RWPE1 (cell line): ENCODE data around the gene NIPAL3.

Experiments used
- CTCF ChIA-PET: fragments of 350-600 bp; sonication (Branson Sonifier 250); formaldehyde crosslinking; extraction: SDS; loops from one replicate; lab custom pipeline; 2021; lab: Yijun Ruan, JAX
- POLR2A ChIA-PET: fragments of 400-600 bp; formaldehyde crosslinking; extraction: SDS; loops from one replicate; lab custom pipeline; 2020; ENCODE audit warnings: antibody characterized with exemption; ENCODE audit not compliant: low non-redundant PET; lab: Yijun Ruan, JAX
- DNase-seq: peaks from one replicate; pipeline ENCODE4 v3.0.0; 2012; ENCODE audit warnings: low spot score
- H3K27ac ChIP-seq: fragments of 450-650 bp; 2 replicates; pipeline ENCODE4 v1.5.1; 2017
- TF ChIP-seq, protein P1 (sequence below): fragments of 450-650 bp; conservative IDR thresholded peaks from 2 replicates; pipeline ENCODE4 v1.5.1; 2017; ENCODE audit warnings: low read depth, mild to moderate bottlenecking

The NIPAL3 gene

DNA sequence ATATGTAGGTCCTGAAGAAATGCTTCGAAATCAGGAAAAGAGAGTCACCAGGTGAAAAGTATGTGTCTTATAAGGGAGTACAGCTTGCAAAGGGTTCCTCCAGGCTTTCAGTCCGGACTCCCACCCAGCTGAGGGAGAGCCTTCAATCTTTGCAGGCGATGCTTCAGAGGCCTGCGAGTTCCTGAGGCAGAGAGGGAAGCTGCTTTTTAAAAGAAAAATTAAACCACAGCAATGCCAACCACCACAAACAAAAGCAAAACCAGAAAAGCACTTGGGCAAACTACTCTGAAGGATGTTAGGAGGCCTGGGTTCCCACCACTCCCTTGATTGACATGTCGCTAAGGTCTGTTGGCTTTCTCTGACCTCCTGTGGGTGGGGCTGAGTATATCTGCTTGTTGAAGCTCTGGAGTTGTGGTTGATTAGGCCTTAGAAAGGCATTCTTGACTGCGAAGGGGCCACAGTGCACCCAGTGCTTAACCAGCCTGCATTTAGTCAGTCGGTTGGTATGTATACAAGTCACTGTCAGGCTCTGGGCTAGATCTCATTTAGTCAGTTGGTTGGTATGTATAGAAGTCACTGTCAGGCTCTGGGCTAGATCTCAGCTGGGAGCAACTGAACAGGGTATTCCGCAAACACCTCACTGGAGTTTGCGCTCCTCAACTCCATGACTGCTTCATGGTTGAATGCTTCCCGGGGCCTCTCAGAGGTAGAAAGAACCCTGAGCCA lies 1.2 kb downstream of the NIPAL3 start:
- ChIA-PET CTCF (interaction anchor here (0.6 to 0.7 kb wide), 2 partner anchors 132 to 190 kb away, joined by 3 to 5 read pairs; no protein-coding TSS in a partner anchor), POLR2A (interaction anchor here (0.6 kb wide), 1 partner anchor 218 kb away, joined by 3 read pairs; no protein-coding TSS in a partner anchor)
- TF ChIP-seq, protein P1, sequence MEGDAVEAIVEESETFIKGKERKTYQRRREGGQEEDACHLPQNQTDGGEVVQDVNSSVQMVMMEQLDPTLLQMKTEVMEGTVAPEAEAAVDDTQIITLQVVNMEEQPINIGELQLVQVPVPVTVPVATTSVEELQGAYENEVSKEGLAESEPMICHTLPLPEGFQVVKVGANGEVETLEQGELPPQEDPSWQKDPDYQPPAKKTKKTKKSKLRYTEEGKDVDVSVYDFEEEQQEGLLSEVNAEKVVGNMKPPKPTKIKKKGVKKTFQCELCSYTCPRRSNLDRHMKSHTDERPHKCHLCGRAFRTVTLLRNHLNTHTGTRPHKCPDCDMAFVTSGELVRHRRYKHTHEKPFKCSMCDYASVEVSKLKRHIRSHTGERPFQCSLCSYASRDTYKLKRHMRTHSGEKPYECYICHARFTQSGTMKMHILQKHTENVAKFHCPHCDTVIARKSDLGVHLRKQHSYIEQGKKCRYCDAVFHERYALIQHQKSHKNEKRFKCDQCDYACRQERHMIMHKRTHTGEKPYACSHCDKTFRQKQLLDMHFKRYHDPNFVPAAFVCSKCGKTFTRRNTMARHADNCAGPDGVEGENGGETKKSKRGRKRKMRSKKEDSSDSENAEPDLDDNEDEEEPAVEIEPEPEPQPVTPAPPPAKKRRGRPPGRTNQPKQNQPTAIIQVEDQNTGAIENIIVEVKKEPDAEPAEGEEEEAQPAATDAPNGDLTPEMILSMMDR, result no peak
- DNase-seq, result peak; percentile 76
- peak overlapping the region; percentile 86 for H3K27ac ChIP-seq

DNA sequence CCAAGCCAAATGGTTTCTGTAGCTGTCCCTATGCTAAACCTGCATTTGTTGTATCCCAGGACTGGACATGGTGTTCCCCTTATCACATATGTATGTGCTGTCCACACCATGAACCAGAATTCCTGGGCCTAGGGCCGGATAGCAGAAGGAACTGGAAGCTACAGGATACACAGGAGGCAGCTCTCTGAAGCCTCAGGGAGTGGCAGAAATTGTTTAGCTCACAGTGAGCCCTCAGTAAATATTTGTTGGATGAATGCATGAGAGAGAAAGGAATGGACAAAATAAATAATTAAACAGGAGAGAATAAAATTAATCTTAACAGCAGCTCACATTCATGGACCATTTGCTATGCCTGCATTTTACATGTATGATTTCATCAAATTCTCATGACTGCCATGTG lies 2.1 kb downstream of the NIPAL3 start:
- H3K27ac ChIP-seq, result peak overlapping the region; percentile 86; the same call in 1 of the 2 replicates
- POLR2A ChIA-PET, result interaction anchor here (0.6 kb wide), 1 partner anchor 219 kb away, joined by 3 read pairs; no protein-coding TSS in a partner anchor
- TF ChIP-seq, protein P1, result no peak
- peak; percentile 12 for DNase-seq
- CTCF ChIA-PET, result interaction anchor here (0.6 to 1.7 kb wide), 3 partner anchors 132 to 209 kb away, joined by 3 to 6 read pairs (median 5); no protein-coding TSS in a partner anchor

DNA sequence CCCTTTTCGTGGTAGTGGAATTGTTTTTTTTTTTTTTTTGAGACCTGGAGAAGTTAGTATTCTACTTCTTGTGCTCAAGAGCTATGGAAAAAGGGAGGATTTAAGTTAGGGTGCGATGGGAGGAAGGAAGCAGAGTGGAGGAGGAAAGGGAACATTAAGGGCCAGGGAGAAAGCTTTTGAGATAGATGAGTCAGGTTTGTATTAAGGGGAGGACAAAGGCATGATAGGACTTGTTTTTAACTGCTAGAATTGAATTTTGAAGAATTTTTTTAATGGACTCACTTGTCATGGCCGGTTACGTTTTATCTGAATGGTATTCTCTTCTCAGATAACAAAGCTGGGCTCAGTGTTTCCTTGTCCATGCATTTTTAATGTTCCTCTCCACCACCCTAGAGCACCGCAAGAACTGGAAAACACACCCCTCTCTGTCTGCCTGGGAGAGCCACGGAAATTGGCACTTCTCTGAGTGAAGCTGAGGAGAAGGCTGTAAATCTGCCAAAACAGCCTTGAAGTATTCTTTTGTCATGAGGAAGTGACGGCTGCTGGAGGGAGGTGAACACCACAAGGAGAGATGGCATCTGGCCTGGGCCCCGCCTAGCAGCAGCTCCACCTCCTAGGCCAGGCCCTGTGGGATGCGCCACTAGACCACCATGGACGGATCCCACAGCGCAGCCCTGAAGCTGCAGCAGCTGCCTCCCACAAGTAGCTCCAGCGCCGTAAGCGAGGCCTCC lies 3.5 kb downstream of the NIPAL3 start:
- POLR2A ChIA-PET, result no interaction called here
- DNase-seq, result peak; percentile 67
- H3K27ac ChIP-seq, result peak overlapping the region; percentile 95
- TF ChIP-seq, protein P1, result no peak
- CTCF ChIA-PET, result interaction anchor here (0.7 to 1.7 kb wide), 3 partner anchors 168 to 1712 kb away, joined by 3 to 6 read pairs (median 3); no protein-coding TSS in a partner anchor

DNA sequence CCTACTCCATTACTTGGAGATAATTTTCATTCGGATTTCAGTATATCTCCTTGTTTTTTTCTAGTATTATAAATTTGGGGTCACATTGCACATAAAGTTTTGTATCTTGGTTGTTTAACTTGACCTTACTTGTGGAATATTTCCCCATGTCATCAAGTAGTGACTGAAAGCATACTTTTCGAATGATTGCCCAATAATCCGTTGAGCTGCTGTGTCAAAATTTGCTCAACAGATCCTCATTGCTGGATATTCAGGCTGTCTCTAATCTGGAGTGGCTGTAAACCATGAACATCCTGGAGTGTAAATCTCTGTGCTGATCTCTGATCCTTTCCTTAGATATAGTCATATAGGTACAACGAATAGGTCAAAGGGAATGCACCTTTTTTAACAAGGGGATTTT lies 4.9 kb downstream of the NIPAL3 start:
- POLR2A ChIA-PET, result no interaction called here
- no peak for DNase-seq
- no peak overlapping the region; the same call in 1 of the 2 replicates for H3K27ac ChIP-seq
- CTCF ChIA-PET, result no interaction called here
- TF ChIP-seq, protein P1, result no peak

DNA sequence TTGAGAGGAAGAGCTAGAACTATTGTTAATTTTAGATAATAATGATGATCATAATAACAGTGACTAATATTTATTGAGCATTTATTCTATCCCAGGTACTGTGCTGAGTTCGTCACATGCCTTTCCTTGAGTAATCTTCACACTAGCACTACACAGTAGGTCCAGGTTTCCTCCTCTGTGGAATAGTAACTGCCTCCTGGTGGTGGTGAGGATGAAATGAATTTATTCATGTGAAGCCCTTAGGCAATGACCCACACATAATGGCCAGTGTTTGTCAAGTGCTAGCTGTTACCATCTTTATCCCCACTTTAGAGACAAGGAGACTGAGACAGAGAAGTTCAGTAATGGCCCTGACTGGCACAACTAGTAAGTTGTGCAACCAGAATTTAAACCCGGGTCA lies 5.9 kb downstream of the NIPAL3 start:
- DNase-seq, result no peak
- TF ChIP-seq, protein P1, result no peak
- H3K27ac ChIP-seq, result no peak overlapping the region
- CTCF ChIA-PET, result interaction anchor here (0.6 to 1.3 kb wide), 2 partner anchors 187 to 222 kb away, joined by 3 to 5 read pairs; no protein-coding TSS in a partner anchor
- POLR2A ChIA-PET, result interaction anchor here (0.6 kb wide), 1 partner anchor 218 kb away, joined by 8 read pairs; no protein-coding TSS in a partner anchor

DNA sequence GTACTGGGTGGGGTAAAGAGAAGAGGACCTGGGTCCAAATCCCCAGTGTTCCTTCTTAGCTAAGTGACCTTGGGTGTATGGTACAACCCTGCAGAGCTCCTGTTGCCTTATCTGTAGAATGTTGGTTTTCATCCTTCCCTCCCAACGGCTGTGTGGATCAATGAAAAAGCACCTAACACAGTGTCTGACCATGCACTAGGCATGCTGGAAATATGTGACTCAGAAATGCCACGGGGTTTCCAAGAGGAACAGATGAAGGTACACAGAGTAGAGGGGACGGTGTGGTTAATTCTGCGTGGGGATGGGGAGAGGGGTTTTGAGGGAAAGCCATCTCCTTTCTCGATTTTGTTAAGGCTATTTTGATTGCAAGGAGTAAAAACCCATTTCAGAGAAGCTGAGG lies 8.6 kb downstream of the NIPAL3 start:
- CTCF ChIA-PET, result interaction anchor here (0.6 kb wide), 2 partner anchors 33 to 1230 kb away, joined by 3 to 4 read pairs; no protein-coding TSS in a partner anchor
- H3K27ac ChIP-seq, result no peak overlapping the region
- TF ChIP-seq, protein P1, result no peak
- DNase-seq, result no peak
- POLR2A ChIA-PET, result no interaction called here
